Measurements from ENCODE around the gene EPN1.

DNA sequence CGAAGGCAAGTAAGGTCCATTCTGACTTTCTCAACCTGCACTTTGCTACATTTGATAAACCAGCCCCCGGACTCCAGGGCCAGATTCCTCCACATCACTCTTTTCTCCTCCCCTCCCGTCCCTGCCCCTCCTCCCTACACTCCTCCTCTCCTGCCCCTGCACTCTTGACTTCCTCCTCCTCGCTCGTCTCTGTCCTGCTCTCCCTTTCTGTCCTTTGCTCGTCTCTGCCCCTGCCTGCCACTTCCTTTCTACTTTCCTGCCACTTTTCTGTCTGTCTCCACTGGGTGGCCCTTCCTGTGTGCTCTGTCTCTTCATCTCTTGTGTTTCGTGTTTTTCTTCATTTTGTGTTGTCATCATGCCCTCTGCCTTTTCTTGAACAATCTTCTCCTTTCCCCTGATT is 13.2 kb upstream of the EPN1 start:
- no peak for TF ChIP-seq GATA2 (IDR thresholded peaks at IDR 0.05; ENCODE audit: low read depth, low read length)
- no peak for TF ChIP-seq GATA3 (IDR thresholded peaks at IDR 0.05; ENCODE audit: low read depth, low read length)
